ENCODE results near the gene LCE1B.

The LCE1B gene

GRCh38 chr1:152811671-152812070 is at the start of gene LCE1B:
Gene LCE1B, plus strand, starts transcription at chr1:152811971. Its CDS starts 476 bp downstream, at chr1:152812447.
- no peak for DNase-seq (ENCODE audit: low read depth)

- DNase-seq (ENCODE audit: low read depth): peak; percentile 68
Observed at GRCh38 chr1:152768847-152769533, 42.8 kb upstream of the LCE1B start.

DNA sequence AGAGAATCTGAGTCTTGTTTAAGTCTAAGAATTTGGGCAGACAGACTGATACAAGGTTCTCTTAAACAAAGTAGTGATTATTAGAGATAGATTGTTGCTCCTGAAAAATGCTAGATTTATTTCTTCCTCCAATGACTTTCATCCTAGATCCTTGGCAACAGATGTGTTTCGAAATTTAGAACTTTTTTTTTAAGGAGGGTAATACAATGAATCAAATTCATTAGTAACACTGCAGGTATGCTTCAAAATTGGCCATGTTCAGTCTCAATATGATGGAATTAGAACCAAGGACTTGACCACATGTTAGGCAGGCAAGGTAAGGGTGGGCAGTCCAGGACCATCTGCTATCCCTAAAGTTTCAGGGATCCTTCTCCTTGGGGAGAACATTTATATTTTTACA is 41.4 kb upstream of the LCE1B start:
- no peak for DNase-seq (ENCODE audit: low read depth)

- DNase-seq (ENCODE audit: low read depth): no peak
Observed at GRCh38 chr1:152774875-152775274, 36.9 kb upstream of the LCE1B start, which contains the start of gene LCE1F. Gene LCE1F, plus strand, starts transcription at chr1:152775140. Its CDS starts 1,232 bp downstream, at chr1:152776372.

GRCh38 chr1:152776361-152776760 is 35.4 kb upstream of the LCE1B start:
- no peak for DNase-seq (ENCODE audit: low read depth)

- no peak for DNase-seq (ENCODE audit: low read depth)
Observed at GRCh38 chr1:152777510-152778137, 34.1 kb upstream of the LCE1B start.

GRCh38 chr1:152783095-152783494 is 28.7 kb upstream of the LCE1B start:
- no peak for DNase-seq (ENCODE audit: low read depth)

DNA sequence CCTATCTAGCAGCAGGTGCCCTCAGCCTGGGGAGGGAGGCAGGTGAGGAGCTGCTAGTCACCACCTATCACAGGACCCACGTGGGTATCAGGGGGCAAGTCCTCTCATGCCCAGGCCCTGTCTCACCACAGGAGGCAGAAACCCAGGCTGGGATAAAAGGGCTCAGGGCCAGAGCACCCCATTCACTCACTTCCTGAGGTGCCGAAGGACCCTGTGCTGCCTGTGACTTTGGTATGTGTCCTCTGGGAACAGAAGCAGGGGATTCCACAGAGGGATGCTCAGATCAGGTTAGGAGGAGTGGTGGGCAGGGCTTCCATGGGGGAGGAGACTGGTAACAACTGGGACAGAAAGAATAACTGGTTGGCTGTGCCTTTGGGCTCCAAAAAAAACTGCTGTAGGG is 25.7 kb upstream of the LCE1B start, which contains the start of gene LCE1E:
Gene LCE1E (plus strand): TSS at position 181 of the 400 bp plus-strand sequence. CDS start 1,043 bp downstream, outside the sequence.
- no peak for DNase-seq (ENCODE audit: low read depth)

DNA sequence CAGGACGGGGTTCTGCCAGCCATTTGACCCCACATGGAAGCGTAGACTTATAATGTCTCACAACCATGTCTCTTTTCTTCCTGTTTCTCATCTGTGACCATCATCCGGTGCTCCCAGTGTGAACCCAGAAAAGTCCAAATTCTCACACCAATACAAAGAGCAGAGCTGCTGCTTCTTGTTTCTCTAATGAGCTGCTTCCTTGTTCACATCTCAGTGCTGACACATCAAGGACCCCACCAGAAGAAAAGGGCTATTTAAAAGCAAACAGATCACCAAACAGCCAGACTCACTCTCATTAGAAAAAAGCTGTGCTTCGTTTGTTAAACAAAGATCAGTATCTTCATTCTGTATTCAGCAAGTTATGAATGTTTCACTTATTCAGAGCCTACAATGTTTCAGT is 16.1 kb upstream of the LCE1B start:
- DNase-seq (ENCODE audit: low read depth): no peak

DNA sequence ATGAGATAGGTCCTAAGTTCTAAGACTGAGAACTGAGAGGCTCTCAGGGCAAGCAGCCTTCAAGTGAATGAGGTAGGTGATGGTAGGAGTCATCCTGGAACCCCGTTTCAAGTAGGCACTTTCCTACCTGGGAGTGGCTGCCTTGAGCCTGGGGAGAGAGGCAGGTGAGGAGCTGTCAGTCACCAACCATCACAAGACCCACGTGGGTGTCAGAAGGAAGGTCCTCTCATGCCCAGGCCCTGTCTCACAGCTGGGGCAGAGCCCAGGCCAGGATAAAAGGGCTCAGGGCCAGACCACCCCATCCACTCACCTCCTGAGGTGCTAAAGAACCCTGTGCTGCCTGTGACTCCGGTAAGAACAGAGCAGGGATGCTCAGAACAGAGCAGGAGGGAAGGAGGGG is 15.3 kb upstream of the LCE1B start, which contains the start of gene LCE1D:
Gene LCE1D (plus strand): TSS at position 301 of the 400 bp plus-strand sequence. CDS start 1,074 bp downstream, outside the sequence.
- DNase-seq (ENCODE audit: low read depth): no peak

DNA sequence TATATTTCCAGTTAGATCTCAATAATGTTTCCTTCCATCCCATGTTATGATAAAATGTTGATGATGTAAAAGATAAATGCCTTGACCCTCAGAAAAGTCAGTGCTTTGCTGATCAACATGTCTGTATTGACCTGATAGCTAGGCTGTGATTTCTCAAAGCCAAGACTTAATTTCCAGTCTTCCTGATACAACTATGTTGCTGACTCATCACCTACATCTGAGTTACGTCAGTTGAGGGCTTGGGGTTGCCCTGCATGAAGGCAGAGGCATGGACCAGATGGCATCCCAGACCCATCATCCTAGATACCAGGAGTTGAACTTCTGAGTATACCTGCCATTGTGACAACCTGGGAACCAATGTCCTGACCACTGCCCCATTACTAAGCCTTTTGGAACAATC is 10.4 kb upstream of the LCE1B start:
- no peak for DNase-seq (ENCODE audit: low read depth)

DNA sequence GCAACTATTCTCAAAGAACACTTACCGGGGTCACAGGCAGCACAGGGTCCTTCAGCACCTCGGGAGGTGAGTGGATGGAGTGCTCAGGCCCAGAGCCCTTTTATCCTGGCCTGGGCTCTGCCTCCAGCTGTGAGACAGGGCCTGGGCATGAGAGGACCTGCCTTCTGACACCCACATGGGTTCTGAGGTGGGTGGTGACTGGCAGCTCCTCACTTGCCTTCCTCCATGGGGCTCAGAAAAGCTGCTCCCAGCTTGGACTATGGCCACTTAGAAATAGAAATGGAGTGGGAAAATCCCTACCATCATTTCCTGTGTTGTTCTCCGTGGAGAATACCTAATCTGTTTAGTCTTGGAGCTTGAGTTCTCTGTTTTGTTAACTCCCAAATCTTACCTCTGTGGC is 5.2 kb upstream of the LCE1B start, which contains the start of gene LCE1C:
Gene LCE1C (minus strand): TSS at position 76 of the 400 bp plus-strand sequence. CDS start 1,173 bp downstream, outside the sequence.
- no peak for DNase-seq (ENCODE audit: low read depth)

DNA sequence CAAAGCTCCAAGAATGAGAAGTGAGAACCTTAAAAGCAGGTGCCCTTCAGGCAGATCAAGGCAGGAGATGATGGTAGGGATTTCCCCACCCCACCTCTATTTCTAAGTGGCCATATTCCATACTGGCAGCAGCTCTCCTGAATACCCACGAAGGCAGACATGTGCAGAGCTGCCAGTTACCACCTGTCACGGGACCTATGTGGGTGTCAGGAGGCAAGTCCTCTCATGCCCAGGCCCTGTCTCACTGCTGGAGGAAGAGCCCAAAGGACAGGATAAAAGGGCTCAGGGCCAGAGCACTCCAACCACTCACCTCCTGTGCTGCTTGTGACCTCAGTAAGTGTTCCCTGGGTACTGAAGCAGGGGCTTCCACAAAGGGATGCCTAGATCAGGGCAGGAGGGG is 721 bp upstream of the LCE1B start:
- DNase-seq (ENCODE audit: low read depth): no peak

DNA sequence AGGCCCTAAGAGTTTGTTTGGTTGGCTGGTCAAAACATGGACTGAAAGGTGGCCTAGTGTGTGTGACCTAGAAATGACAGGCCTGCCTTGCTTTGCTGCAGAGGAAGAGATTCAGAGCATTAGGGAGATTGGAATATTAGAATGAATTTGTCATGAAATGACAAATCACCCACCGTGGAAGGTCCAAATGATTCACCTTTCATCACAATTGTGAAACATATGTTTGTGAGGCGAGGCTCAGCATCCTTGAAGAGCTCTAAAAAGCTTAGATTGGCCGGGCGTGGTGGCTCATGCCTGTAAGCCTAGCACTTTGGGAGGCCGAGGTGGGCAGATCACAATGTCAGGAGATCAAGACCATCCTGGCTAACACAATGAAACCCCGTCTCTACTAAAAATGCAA is 5.5 kb downstream of the LCE1B start:
- DNase-seq (ENCODE audit: low read depth): no peak

- DNase-seq (ENCODE audit: low read depth): no peak
Observed at GRCh38 chr1:152823294-152823693, 11.5 kb downstream of the LCE1B start.

GRCh38 chr1:152824964-152825363 is 13.2 kb downstream of the LCE1B start:
- DNase-seq (ENCODE audit: low read depth): no peak

GRCh38 chr1:152827173-152827572 is 15.4 kb downstream of the LCE1B start, which contains the start of gene LCE1A:
Gene LCE1A, plus strand, starts transcription at chr1:152827473. Its CDS starts 0 bp downstream, at chr1:152827473.
- no peak for DNase-seq (ENCODE audit: low read depth)

- no peak for DNase-seq (ENCODE audit: low read depth)
Observed at GRCh38 chr1:152836870-152837269, 25.1 kb downstream of the LCE1B start.

DNA sequence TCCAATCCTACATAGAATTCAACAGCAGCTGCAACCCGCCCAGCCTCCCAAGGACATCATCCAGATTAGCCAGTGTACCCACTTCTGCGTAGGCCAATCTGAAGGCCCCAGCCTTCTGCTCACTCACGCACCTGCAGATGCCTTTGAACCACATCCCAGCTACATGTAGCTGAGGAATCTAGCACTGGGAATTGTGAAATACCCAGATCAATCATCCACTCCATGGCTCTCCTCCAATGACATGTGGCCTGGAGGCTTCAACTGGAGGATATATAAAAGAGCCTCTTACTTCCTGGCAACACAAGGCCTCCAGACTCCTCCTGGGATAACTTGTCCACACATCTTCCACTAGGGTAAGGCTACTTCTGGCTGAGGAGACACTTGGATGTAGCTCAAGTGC is 30.8 kb downstream of the LCE1B start, which contains the start of gene LCE6A:
Gene LCE6A (plus strand): TSS at position 301 of the 400 bp plus-strand sequence. CDS start 665 bp downstream, outside the sequence.
- DNase-seq (ENCODE audit: low read depth): no peak

DNA sequence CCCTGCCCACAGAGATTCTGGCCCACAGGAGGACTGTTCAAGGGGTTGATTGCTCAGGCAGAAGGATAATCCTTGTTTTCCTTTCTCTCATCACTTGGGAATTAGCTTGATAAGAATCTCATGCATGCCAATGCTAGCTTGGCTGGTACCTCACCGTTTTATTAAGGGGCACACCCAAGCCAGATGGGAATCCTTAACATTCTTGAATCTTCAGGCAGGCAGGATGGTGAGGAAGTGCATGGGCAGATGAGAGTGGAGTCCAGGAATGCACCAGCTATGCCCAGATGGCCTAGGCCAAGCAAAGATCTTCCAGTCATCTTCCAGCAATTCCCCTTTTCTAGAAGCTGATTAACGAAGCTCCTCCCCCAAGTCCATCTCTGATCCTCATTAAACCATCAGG is 43.9 kb downstream of the LCE1B start:
- no peak for DNase-seq (ENCODE audit: low read depth)

DNA sequence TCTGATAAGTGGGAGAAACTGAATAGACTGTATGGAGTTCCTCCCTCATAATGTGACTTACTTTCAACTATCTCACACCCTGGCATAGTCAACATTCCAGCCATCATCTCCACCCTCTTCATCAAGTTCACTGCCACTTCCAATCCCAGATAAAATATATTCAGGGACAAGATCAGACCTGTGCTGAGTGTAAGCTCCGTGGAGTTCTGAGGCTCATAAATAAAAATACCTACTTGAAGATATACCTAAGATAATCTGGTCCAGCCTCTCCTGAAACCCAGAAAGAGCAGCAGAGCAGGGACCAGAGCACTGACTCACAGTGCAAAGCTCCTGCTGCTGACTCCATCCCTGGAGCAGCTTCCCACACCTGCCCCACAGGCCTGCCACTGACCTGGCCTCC is 46.3 kb downstream of the LCE1B start:
- DNase-seq (ENCODE audit: low read depth): no peak

GRCh38 chr1:152859696-152860095 is 47.9 kb downstream of the LCE1B start, which contains the start of gene LCE7A:
Gene LCE7A, plus strand, starts transcription at chr1:152859996. Its CDS starts 702 bp downstream, at chr1:152860698.
- DNase-seq (ENCODE audit: low read depth): no peak

GRCh38 chr1:152860129-152860528 is 48.4 kb downstream of the LCE1B start:
- no peak for DNase-seq (ENCODE audit: low read depth)
